GM19043 (cell line): ENCODE results near the gene STK32C.
"Not testable (repeated sequence)": the region's sequence is repeated elsewhere in the genome, so short reads cannot be mapped to it uniquely, and the experiment has no call there.

ENCODE experiments used
- ATAC-seq: cut with Tn5 transposase; IDR thresholded peaks from one replicate; pipeline ENCODE4 v1.9.1; 2021; ENCODE audit warnings: low read depth; ENCODE audit not compliant: unreplicated experiment

STK32C gene

DNA sequence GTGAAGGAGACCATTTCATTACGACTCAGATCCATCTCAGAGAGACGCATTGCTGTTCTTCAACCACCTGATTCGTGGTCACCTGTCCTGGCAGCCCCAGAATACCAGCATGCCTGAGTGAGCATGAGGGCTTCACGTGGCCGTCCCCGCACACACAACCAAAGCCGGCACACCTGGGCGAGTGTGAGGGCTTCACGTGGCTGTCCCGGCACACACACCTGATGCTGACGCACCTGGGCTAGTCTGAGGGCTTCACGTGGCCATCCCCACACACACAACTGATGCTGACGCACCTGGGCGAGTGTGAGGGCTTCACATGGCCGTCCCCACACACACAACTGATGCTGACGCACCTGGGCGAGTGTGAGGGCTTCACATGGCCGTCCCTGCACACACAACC, 86.8 kb downstream of the STK32C start:
- ATAC-seq: not testable (repeated sequence)

DNA sequence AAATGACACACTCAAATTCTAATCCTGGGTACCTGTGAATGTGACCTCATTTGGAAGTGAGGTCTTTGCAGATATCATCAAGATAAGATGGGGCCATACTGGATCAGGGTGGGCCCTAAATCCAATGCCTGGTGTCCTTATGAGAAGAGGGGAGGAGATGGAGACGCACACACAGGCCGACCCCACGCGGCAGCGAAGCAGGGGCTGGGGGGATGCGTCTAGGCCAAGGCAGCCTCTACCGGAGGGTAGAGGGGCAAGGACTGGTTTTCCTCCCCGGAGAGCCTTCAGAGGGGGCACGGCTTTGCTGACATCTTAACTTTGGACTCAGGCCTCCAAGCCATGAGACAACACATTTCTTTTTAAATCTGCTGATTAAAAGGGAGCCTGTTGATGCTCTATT, 87.7 kb downstream of the STK32C start:
- no peak for ATAC-seq

DNA sequence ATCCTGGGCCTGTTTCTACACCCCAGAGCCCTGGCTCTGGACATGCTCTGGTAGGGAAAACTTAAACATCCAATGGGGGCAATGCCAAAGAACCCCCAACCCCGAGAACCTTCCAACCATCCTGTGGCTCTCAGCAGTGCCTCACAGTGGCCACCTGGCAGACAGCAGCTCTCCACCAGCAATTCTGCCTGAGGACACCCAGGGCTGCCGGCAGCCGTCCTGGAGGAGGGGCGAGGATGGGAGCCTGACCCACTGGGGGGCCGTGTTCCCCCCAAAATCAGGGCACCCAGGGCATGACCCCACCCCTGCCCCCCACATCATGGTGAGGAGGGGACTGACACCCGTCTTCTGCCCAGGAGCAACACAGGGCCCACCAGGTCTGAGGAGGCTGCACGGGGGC, 88.3 kb downstream of the STK32C start:
- ATAC-seq: no peak

DNA sequence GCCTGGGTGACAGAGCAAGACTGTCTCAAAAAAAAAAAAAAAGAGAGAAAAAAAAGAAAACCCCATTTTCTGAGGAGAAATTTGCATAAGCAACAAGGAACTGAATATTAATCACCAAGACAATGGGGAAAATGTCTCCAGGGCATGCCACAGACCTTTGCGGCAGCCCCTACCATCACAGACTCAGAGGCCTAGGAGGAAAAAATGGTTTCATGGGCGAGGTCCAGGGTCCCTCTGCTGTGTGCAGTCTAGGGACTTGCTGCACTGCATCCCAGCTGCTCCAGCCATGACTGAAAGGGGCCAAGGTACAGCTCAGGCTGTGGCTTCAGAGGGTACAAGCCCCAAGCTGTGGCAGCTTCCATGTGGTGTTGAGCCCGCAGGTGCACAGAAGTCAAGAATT, 91.3 kb downstream of the STK32C start:
- ATAC-seq: not testable (repeated sequence)

DNA sequence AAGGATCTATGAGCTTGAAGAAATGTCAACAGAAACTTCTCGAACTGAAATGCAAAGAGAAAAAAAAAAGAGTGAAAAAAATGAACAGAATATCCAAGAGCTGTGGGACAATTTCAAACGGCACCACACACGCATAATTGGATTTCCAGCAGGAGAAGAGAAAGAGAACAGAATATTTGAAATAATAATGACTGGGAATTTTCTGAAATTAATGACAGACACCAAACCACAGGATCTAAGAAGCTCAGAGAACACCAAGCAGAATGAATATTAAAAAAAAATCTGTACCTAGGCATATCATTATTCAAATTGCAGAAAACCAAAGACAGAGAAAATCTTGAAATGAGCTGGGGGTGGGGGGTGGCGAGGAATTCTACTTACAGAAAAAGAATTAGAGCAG, 93.8 kb downstream of the STK32C start:
- no peak for ATAC-seq

DNA sequence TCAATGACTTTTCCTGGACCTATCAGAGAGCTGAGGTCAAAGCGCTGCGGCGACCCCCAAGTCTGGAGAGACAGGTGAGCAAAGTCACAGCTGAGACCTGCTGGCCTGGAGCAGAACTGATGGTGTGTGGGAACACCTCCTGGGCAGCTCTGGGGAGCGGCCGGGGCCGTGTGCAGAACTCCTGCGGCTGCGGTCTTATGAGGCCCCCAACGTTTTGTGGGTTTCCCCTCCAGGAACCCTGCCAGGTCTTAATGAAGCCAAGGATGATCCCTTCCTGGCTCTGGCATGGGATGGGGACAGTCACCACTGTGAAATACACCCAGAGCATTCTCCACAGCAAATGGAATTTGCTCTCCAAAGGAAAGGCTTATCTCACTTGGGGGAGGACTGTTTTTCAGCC, 94.9 kb downstream of the STK32C start:
- ATAC-seq: no peak

DNA sequence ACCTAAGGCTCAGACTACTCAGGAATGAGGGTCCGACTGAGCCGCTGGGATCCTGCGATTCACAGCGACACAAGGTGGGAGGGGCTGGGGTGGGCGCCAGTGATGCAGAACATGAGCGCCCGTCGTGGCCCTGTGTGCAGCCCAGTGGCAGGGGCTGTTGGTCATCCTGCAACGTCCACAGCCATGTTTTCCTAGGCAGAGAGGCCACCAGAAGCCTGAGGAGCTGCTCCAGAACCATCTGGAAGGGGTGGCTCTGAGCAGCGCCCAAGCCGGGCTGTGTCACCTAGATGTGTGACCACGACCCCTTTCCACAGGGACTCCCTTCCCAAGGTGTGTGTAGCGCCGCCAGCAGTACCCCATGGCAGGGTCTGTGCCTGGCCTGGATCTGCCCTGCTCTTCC, 96.5 kb downstream of the STK32C start:
- ATAC-seq: no peak

DNA sequence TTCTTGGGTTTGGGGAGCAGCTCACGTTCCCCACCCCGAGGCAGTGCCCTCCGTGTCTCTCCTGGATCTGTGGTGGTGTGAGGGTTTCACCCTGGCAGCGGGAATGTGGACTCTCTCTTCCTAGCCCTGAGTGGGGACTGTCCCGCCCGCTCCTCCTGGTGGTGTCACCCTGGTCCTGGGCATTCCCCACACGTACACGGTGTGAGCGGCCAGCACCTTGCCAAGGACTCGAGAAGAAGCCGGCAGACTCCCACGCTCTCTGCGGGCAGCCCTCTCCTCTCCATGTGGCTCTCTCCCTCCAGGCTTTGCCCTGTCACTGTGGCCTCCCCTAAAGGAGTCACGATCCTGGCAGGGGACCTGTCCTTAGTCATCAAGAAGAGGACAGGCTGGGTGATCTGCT, 97.0 kb downstream of the STK32C start:
- ATAC-seq: no peak

DNA sequence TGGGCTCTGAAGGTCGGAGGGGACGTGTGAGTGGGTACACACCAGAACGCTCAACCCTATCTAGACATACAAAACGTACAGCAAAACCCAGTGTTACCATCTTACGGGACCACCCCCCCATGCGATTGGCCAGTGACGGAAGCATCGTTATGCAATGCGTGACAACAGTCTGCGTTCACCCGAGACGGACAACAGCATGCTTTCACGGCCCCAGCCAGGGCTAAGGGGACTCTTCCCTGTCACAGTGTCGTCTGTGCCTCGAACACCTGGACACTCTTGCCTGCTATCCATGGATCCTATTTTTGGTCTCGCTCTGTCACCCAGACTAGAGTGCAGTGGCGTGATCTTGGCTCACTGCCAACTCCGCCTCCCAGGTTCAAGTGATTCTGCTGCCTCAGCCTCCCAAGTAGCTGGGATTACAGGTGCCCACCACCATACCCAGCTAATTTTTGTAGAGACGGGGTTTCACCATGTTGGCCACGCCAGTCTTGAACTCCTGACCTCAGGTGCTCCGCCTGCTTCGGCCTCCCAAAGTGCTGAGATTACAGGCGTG, 97.7 kb downstream of the STK32C start:
- ATAC-seq: no peak

DNA sequence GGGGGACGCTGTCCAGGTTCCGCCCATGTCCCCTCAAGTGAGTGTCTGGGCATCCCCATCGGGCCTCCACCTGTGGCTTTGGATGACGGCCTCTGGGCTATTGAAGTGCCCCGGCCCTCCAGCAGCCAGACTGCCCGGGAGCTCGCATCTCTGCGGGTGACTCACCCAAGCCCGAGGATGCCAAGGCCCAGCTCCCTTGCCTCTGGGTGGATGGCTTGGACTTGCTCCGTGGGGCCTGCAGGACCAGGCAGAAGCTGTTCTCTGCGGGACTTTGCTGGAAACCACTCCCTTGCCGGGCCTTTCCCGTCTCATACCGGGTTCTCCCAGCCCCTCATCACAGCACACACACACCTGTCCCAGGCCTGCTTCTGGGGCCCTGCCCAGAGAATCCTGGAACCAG, 98.6 kb downstream of the STK32C start:
- ATAC-seq: no peak

DNA sequence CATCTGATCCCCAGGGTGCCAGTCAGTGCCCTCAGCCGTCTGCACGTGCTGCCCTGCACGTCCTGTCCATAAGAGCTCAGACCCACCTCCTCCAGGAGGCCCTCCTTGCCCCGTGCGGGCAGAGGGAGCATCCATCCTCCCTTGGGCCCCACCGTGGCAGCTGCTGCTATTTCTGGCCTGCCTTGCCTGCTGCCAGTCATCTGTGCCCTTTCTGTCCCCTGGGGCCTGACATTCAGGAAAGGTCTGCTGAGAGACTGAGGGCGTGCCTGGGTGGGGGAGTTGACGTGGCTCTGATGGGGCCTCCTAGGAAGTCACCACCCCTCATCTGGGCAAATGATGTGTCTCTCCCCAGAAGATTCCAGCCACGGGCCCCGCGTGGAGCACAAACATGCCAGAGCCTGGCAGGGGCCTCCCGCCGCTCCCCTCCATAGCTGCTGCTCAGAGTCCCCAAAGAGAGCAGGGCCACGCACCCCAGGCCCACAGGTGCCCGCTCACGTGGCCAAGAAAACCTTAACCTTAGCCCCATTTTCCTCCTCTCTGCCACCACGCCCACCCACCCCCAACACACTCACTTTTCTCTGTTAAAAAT, 99.2 kb downstream of the STK32C start:
- ATAC-seq: no peak

DNA sequence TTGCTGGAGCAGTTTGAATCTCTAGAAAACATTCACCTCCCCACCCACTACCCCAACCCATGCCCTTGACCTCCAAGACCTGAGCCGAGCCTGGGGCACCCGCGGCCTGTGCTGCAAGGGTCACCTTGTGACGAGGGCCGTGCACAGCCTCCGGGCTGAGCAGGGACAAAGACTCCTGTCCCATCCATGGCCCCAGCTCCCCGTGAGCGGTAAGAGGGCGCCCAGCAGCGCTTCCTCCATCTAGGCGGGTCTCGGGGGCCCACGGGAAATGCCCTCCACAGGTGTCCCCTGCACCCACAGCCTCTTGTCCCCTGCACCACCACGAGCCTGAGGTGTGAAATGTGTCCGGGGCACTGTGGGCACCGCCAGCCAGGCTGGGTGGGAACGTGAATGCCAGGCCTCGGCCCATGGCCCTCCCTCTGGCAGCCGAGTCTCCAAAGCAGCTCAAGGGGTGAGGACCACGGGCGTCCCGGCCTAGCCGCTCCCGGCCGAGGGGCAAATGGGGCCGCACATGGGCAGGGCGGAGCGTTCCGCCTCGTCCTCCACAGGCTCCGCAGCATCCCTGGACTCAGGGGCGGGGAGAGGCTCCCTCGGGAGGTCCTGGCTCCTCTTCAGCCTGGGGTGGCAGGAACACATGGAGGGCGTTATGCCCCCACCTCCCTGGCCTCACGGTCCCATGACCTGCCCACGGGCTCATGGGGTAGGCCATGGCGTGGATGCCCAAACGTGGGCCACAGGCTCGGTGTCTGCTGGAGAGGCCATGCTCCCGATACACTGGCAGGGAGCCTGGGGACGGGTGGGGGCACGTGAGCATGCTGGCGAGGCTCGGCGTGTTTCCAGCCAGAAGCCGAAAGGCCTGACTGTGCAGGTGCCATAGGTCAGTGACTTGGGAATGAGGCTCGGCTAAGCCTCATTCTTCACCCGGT, 100.0 kb downstream of the STK32C start:
- no peak for ATAC-seq

DNA sequence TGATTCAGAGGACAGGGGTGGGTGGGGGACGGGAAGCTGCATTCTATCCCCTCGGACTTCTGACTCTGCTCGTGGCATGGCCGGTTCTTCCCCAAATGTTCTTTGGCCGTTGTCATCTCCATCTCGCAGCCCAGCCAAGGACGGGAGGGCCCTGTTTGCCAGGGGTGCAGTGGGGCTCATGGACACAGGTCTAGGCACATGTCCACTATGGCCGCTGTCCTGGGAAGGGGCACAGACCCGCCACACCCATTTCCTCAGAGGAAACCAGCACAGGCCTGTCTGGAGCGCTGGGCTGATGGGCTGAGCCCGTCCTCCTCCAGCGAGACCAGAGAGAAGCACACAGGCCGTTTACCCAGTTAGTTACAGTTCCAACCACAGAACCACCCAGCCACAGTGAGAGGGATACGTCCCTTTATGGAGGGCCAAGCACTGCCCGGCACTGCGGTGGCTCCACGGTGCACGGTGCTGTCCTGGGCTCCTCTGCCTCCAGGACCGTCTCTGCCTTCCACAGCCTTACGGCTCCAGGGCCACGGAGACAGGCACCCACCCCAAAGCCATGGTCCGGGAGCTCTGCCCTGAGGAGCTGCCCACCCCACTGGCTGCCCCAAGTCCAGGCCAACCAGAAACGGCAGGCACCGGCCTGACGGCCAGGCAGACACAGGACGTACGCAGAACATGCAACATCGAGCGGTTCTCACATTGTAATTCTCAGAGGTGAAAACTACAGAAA, 100.8 kb downstream of the STK32C start:
- no peak for ATAC-seq

DNA sequence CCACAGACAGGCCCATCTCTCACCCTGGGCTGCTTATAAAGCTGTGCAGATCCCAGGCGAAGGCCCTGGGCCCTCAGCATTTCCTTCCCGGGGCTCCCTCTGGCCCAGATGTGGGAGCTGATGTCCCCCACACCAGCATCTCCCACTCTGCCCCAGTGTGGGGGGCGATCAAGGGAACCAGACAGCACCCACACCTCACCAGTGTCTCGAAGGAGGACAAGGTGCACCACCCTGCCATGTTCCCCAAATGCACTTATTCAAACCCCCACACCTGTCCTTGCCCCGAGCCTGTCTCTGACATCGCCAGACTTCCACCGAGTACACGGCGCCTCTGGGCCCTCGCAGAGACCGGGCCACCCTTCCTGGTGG, 101.4 kb downstream of the STK32C start:
- ATAC-seq: no peak

DNA sequence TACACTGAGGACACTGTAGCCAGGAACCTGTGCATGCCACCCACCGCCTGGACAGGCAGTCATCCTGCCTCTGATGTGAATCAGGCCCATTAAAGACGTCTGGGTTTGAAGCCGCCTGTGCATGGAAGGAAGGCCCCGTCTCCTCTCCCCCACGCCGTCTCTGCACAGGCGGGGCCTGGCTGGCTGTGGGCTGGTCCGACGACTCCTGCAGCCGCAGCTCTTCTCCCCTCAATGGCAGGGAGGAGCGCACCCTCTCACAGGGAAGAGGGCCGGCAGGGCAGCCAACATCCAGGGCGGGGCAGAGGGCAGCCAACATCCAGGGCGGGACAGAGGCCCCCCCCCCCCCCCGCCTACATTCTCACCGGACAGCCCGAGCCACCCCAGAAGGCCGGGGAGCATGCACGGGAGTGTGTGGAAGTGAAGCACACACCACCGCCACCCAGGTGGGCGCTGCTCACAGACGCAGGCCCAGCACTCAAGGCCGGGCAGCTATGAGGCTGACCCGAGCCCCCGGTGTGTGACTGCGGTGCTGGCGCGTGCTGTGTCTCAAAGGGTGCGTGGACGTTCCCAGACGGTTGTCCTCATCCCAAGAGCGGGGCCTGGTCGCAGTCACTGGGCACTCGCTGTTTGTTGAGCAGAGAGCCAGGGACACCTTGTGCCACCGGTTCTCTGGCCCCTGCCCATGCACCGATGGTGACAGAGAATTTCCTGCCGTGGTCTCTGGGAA, 101.9 kb downstream of the STK32C start:
- ATAC-seq: no peak

DNA sequence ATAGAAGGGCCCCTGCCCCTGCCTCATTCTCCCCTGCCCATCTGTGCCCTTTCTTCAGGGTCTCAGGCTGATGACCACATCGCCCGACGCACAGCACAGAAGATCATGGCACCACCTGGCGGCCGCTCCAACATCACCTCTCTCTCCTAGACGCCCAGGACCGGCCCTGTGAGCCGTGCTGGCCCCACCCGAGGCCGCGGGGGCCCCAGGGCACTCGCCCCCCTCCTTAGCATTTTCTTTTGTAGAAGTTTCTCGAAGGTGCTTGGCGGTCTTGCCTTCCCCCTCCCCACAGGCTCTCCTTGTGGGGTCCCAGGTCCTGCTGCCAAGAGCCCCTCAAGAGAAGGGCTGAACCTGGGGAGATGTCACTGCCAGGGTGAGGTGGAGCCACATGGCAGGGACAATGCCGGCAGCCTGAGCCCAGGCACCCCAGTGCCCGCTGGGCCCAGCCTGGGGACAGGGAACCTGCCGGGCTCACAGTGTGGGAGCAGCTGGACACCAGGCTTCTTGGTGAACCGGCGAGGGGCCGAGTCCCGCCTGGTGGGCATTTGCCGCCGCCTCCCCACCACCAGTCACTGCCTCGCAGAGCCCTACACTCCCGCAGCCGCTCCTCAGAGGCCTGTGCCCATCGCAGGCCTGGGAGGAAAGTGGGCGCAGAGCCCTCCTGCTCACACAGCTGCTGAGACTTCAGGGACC, 102.8 kb downstream of the STK32C start:
- ATAC-seq: no peak

DNA sequence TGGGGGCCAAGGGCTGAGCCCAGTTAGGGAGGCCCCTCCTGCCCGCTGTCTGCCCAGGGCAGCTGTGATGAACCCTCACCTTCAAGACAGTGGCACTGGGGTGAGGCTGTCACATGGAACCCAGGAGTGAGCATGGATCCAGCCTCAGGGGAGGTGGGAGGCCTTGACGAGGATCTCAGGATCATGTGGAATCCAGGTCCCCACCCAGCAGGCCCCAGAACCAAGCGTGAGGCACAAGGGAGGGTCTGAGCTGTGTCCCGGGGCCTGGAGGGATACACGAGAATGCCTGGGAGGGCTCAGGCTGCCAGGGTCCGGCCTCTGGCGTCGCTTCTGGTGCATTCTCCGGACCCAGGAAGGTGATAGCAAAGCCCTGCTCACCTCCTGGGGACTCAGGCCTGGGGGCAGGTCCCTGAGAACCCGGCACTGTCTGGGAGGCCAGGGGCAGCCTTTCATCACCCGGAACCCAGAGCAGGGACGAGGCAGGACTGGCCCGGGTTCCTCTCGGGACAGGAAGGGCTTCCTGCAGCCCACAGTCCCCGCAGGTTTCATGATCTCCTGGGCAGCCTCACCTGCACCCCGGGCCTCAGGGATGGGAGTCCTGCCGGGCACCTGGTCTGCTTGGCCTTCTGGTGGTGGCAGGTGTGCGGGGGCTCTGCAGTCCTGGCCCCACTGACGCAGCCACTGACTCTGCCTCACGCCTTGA, 103.5 kb downstream of the STK32C start:
- ATAC-seq: no peak

DNA sequence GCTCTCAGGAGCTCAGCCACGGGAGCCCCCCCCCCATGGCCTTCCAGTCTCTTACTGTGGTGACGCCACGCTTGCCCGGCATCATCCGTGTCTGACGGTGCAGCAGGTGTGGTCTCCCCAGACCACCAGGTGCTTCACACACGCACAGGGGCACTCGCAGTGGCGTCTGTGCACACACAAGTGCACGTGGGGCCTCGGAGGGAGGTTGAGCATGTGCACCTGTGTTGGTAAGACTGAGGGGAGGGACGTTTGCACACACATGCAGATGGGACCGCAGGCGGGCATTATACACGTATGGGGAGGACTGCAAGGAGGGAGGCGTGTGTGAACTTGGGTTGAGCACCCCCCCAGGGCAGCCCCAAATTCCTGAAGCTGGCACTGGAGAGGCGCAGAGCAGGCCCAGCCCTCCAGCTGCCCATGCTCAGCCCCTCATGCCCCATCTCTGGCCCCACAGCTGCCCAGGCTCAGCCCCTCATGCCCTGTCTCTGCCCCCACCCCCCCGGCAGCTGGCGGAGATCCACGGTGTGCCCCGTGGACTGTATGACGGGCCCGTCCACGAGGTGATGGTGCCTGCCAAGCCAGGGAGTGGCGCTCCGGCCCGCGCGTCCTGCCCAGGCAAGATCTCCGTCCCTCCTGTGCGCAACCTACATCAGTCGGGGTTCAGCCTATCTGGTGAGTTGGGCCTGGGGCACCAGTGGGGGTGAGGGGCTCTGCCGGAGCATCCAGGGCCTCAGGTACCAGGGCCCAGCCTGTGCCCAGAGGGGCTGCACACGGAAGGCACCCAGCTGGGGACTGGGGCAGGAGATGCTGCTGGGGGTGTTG, 104.3 kb downstream of the STK32C start:
- no peak for ATAC-seq
